Dermis microvascular lymphatic vessel endothelial cell (primary cell): Measurements from ENCODE around the gene RCAN2. TPM values are rescaled to one million over a fixed set of nuclear protein-coding genes. Genes with fewer than 3 reads are reported as not detected.

Experiments used
- DNase-seq, 2 donors: peaks; one replicate each; pipeline versions ENCODE4 v3.0.0 to v3.0.0-alpha.2; 2010; ENCODE audit warnings: low read depth in 2 of 2
- total RNA-seq: library from RNA; depleted of rRNA; stranded (reverse); fragments of >200 nt; gene quantifications from 2 replicates; pipeline ENCODE4 v1.2.1, GENCODE V29; 2014

RCAN2 gene
- total RNA-seq, 1 donor from 2014 or later = 0.26 TPM

DNA sequence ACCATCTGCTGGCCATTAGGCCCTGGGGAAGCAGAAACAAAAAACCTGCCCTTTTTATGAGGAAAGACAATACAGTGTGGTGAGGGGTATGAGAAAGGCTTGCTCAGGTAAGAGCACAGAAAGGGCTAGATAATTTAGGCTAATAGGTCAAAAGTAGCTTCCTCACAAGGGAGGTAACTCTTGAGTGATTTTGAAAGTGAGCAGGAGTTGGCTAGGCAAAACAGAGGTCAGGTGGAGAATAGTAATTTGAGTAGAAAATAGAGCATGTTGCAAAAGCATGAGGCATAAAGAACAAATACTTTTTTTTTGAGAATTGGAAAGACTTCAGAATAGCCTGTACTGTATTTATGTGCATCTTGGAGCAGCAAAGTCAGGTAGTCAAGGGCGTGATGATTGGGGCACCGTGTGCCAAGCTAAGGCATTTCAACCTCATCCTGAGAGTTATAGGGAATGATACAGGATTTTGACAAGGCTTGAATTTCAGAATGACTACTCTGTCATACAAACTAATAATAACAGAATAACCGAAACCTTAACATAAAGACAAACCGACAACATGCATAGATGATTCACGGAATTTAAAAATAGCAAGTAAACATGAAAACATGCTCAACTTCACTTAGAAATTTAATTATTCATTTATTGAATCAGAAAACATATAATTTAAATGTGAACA, 197.5 kb downstream of the RCAN2 start:
- no peak for DNase-seq

DNA sequence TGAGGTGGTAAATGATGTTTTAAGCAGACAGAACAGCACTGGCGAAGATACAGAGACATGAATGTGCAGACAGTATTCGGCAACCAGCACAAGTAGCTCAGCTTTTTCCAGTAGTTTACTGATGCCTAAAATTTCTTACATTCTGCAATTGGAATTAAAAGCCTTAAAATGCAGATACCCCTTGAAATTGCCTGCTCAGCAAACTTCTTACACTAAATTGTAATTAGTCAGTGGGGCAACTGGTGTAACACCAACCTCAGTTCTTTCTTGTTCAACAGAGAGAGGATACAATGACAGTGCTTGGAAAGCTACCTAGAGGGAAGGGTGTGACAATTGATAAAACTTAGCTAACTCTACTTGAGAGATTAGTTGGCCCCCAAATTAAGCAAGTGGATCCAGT, 199.4 kb downstream of the RCAN2 start:
- no peak for DNase-seq

DNA sequence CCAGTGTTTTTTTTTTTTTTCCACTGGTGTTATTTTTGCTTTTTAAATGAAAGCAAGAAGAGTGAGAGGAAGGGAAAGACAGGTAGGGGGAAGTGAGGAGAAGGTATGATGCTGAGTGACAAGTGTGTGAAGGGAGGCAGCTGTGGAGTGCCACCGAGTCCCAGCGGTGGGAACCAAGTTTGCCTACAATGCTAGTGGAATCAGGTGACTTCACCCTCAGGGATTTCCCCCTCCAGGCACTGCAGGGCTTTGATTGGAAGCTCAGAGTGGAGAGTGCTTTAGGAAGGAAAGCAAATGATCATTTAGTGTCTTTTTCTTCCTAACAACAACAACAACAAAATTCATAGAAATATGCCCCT, 200.0 kb downstream of the RCAN2 start:
- no peak for DNase-seq

- peak in 1 of 2 donors; percentile 14 for DNase-seq
Measured at GRCh38 chr6:46290421-46291274, 200.6 kb downstream of the RCAN2 start.

- DNase-seq = no peak
Measured at GRCh38 chr6:46289898-46290297, 201.4 kb downstream of the RCAN2 start.

GRCh38 chr6:46288835-46289234, 202.4 kb downstream of the RCAN2 start:
- no peak for DNase-seq

- DNase-seq = no peak
Measured at GRCh38 chr6:46287681-46288080, 203.6 kb downstream of the RCAN2 start.

DNA sequence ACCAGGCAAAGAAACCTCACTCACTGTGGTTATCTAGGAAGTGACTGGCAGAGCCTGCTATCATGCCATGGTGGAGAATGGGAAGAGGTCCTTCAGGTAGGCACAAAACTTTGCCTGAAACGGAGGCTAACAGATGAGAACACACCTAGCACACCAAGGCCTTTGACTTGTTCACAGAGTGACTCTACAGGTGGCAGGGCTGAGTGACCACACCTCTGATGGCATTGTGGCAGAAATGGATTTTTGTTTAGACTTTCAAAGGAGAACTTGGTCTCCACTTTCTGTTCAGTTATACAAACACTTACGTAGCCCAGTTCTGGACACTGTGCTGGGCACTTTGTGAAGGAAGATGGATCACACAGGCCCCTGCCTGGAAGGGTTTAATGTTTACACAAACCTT, 204.2 kb downstream of the RCAN2 start:
- DNase-seq = no peak

DNA sequence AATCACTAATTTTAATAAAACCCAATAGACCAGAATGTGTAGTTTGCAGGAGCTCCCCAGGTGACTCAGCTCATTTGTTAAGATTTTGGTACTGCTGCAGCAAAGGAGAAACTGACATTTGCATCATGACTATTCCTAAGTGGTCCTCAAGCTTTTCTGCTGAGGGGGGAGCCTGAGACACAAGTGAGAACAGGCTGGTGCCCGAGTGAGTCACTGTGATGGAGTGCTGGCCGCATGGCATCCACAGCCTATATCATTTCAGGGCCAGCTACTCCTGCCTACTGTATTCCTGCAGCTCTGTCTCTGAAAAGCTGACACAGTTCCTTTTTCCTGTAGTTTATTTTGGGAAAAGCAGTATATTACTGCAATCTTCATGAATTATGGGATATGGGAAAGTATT, 206.8 kb downstream of the RCAN2 start:
- no peak for DNase-seq

DNA sequence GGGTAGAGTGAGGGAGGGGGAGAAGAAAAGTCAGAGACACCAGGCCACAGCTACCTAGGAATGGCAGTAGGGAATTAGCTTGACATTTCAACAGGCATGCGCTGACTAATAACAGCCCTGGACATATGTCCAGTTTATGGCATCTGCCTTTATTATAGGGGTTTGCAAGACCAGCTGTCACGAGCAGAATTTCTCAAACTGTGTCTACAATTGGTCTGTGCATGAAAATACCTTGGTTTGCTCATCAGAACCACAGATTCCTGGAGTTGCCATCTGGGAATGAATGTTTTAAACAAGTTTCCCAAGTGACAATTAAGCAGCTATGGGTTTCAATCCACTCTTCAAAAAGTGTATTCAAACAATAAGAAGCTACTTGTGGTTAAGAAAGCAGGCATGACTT, 210.1 kb downstream of the RCAN2 start:
- DNase-seq = no peak

DNA sequence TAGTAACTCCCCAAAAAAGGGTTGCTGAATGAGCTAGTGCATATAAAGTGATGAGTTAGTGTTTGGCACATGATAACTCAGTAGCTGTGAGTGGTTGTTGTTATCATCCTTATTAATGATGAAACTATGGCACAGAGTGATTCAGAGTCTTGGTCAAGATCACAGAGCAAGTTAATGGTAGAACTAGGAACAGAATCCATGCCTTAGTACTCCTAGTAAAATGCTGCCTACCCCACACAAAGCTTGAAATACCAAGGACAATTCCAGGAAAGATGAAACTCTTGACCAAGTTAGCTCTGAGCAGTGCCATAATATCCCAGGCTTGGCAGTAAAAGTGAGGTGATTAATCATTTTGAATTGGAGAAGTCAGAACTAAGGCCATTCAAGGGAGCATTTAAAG, 211.4 kb downstream of the RCAN2 start:
- no peak for DNase-seq

DNA sequence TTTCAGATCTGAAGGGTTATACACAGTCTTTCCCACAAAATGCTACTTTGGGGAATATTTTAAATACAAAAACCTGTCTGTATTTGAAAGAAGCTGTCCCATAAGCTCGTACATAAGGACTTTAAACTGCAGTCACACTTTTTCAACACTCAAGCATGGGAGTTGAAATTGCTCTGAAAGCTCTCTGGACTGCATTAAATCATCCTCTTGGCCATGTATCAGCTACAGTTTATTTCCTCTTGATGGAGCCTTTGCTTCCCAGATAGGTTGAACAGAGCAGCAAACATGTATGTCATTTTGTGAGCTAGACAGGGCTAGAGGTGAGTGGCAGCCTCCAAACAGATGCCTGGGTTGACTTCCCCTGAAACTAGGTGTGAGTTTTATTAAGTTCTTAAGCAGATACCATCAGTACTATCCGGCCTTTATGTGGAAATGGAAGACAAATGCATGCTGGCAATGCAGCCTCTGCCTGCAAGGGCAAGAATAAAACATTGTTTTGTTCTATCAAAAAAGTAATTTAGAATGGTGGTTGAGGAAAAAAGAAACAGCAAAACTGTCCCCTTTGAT, 214.6 kb downstream of the RCAN2 start:
- DNase-seq = no peak

DNA sequence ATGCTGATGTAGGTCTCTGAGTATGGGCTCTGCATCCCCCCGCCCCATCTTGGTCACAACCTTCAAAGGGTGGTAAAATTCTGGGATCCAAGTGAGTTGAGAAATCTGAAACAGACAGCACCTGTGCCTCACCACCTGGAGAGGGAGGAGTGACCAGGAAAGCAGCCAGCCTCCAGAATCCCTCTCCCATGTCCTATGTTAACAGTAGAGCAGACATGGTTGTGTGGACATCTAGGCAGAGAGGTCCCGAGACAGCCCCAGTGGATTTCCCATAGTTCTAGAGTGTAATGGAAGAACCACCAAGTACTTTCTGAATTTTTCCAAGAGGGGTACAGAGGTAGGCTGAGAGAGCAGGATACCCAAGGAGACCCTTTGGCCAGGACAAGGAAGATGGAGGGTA, 216.7 kb downstream of the RCAN2 start:
- no peak for DNase-seq

DNA sequence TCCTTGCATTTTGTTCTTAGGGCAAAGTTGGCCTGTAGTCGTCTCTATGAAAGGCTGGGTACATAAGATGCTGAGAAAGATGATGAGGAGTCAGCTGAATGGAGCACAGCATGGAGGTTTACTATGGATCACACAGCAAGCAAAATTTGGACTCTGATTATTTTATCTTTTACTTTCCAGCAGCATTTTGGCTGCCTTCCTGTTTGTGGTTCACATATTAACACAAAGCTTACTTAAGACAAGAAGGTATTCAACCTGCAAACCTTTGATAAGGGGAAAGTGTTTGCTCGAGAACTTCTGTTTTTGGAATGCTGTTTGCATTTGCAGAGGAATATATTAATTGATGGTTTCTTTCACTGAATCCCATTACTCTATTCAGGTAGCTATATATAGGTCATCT, 217.3 kb downstream of the RCAN2 start:
- no peak for DNase-seq

DNA sequence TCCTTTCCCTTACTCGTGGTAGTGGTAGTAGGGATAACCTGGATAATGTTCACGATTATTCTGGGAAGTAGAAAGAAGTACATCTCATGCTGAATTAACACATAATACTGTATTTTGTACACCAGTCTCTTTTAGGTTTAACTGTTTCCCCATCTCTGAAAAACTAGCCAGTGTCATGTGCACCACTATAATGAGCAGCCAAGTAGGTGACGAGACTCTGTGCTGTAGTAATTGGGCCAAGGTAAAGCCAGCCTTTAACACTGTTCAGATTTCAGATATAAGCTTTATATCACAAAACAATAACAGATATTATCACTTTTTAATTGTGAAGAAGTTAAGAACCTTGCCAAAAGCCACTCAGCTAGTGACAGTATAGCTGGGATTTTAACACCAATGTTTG, 219.5 kb downstream of the RCAN2 start:
- no peak for DNase-seq

DNA sequence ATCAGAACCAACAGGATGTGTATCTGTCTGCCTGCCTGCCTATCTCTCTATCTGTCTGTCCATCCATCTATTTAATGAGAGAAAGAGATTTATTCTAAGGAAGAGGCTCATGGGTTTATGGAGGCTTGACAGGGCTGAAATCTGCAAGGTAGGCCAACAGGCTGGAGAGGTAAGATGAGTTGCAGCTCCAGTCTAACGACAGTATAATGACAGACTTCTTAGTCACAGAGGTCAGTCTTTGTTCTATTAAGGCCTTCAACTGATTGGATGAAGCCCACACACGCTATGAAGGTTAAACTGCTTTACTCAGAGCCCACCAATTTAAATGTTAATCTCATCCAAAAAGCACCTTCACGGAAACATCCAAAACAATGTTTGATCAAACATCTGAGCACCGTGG, 220.1 kb downstream of the RCAN2 start:
- no peak for DNase-seq

GRCh38 chr6:46270336-46270735, 220.9 kb downstream of the RCAN2 start:
- DNase-seq = no peak

- DNase-seq = no peak
Measured at GRCh38 chr6:46269447-46270229, 221.6 kb downstream of the RCAN2 start.

GRCh38 chr6:46267515-46267914, 223.7 kb downstream of the RCAN2 start:
- no peak for DNase-seq

GRCh38 chr6:46265373-46265772, 225.9 kb downstream of the RCAN2 start:
- no peak for DNase-seq

DNA sequence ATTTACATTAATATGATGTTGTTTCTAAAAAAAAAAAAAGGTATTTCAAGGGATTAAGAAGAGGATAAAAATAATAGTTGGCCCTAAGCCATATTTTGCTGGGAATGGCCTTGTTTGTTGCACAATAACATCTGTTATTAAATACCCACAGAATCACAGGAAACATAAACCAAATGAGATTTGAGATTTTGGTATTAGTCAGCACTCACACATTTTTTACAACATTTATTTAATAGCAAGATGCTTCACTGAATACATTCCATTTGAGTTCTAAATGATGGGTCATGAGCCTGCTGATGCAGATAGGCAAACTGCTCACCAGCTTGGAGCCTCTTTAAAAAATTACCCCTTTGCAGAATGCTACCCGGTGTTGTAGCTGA, 227.6 kb downstream of the RCAN2 start:
- peak in 1 of 2 donors; percentile 12 for DNase-seq
